HG03432 (cell line): ENCODE measurements around the gene PAPSS1.
"Not testable (repeated sequence)": the region's sequence is repeated elsewhere in the genome, so short reads cannot be mapped to it uniquely, and the experiment has no call there.

Experiments
- ATAC-seq: cut with Tn5 transposase; IDR thresholded peaks from one replicate; pipeline ENCODE4 v1.9.1; 2021; ENCODE audit warnings: mild to moderate bottlenecking, moderate library complexity; ENCODE audit not compliant: unreplicated experiment

PAPSS1 gene

GRCh38 chr4:107719922-107720722 lies at the start of gene PAPSS1:
PAPSS1 (minus strand) TSS chr4:107720234; CDS start chr4:107720179, 55 bp downstream.
- peak; percentile 91 for ATAC-seq

- ATAC-seq = no peak
These were observed 40.4 kb upstream of the PAPSS1 start for GRCh38 chr4:107760281-107760947.

GRCh38 chr4:107757864-107758476 lies 37.9 kb upstream of the PAPSS1 start:
- ATAC-seq = peak; percentile 55

- ATAC-seq = no peak
These were observed 37.2 kb upstream of the PAPSS1 start for GRCh38 chr4:107757283-107757682.

- no peak for ATAC-seq
These were observed 35.9 kb upstream of the PAPSS1 start for GRCh38 chr4:107755841-107756356.

GRCh38 chr4:107751670-107752069 lies 31.6 kb upstream of the PAPSS1 start:
- no peak for ATAC-seq

GRCh38 chr4:107747748-107748486 lies 27.9 kb upstream of the PAPSS1 start:
- no peak for ATAC-seq

- ATAC-seq = no peak
These were observed 26.1 kb upstream of the PAPSS1 start for GRCh38 chr4:107746161-107746560.

- no peak for ATAC-seq
These were observed 24.5 kb upstream of the PAPSS1 start for GRCh38 chr4:107744532-107744931.

- ATAC-seq = peak; percentile 72
These were observed 23.5 kb upstream of the PAPSS1 start for GRCh38 chr4:107743532-107743931.

- ATAC-seq = no peak
These were observed 22.8 kb upstream of the PAPSS1 start for GRCh38 chr4:107742791-107743190.

GRCh38 chr4:107742196-107742595 lies 22.2 kb upstream of the PAPSS1 start:
- no peak for ATAC-seq

- no peak for ATAC-seq
These were observed 21.1 kb upstream of the PAPSS1 start for GRCh38 chr4:107740950-107741701.

- ATAC-seq = no peak
These were observed 20.3 kb upstream of the PAPSS1 start for GRCh38 chr4:107740381-107740780.

GRCh38 chr4:107737450-107737849 lies 17.4 kb upstream of the PAPSS1 start:
- ATAC-seq = no peak

- ATAC-seq = peak; percentile 64
These were observed 17.0 kb upstream of the PAPSS1 start for GRCh38 chr4:107736924-107737448.

- ATAC-seq = peak; percentile 65
These were observed 16.0 kb upstream of the PAPSS1 start for GRCh38 chr4:107736037-107736436.

GRCh38 chr4:107734120-107734519 lies 14.1 kb upstream of the PAPSS1 start:
- ATAC-seq = no peak

GRCh38 chr4:107733431-107733925 lies 13.4 kb upstream of the PAPSS1 start:
- ATAC-seq = no peak

GRCh38 chr4:107729050-107729449 lies 9.0 kb upstream of the PAPSS1 start:
- not testable (repeated sequence) for ATAC-seq
